IPS-NIHi7 (cell line): ENCODE measurements around the gene UCK2.

ENCODE experiments used
- DNase-seq: peaks from one replicate; pipeline ENCODE4 v3.0.0; 2012; ENCODE audit warnings: mixed read lengths; ENCODE audit errors: extremely low spot score

Gene UCK2

DNA sequence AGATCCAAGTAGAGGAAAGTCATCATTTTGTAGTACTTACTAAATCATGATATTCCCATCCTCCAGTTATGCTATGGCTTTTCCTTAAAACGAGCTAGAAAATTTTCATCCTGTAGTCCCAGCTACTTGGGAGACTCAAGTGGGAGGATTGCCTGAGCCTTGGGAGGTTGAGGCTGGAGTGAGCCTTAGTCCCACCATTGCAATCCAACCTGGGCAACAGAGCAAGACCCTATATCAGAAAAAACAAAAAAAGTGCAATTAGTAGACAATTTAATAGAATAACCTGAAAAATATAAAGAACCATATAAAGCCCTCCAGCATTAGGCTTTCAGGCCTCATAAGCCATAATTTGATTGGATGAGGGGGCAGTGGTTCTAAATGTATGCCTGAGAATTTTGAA is 6.8 kb downstream of the UCK2 start:
- no peak for DNase-seq

GRCh38 chr1:165834881-165835280 is 7.5 kb downstream of the UCK2 start:
- DNase-seq: no peak

DNA sequence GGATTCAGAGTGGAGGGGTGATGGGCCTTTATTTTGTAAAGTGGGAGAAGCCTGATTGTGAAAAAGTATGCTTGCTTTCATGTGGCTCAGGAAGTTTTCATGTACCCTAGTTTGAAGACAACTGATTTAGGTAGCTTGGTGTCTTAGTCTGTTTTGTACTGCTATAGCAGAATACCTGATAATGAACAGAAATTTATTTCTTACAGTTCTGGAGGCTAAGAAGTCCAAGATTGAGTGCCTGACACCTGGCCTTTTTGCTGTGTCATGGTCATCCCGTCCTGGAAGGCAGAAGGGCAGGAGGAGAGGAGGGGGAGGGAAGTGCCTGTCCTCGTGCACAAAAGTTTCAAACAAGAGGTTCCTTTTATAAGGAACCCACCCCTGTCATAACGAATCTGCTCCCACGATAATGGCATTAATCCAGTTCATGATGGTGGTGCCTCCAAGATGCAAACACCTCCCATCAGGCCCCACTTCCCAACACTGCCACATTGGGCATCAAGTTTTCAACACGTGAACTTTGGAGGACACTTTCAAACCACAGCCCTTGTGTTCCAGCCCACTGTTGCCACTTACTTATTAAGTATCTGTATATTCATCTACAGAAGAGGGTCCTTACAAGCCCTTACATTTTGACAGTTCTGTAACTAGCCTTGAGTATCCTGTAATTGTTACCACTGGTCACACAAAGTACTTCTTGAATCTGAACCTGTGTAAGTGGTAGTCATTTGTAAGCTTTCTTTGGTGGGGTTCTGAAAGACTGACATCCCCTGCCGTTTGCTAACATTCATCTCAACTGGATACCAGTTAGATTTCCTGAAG is 9.5 kb downstream of the UCK2 start:
- DNase-seq: no peak

DNA sequence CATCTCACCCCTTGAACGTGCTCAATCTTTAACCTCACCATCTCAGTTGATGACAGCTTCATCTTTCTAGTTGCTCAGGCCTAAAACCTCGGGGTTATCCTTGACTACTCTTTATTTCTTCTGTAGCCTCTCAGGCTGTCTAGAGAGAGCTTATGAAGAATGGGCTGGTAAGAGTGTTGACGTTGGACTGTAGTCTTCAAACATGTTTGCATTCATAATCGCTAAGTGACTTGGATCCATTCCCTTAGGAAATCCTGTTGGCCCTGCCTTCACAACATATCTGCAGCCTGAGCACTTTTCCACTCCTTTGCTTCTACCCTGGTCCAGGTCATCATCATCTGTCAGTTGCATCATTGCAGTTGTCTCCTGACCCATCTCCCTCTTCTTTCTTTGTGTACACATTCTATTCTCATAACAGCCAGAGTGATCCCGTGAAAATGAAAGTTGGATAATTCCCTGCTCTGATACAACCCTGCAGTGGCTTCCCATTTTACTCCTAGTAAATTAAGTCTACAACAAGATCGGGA is 10.5 kb downstream of the UCK2 start:
- DNase-seq: no peak

GRCh38 chr1:165840423-165840822 is 13.0 kb downstream of the UCK2 start:
- DNase-seq: no peak

- no peak for DNase-seq
Observed at GRCh38 chr1:165841582-165842017, 14.2 kb downstream of the UCK2 start.

GRCh38 chr1:165842023-165842670 is 14.7 kb downstream of the UCK2 start:
- no peak for DNase-seq

- no peak for DNase-seq
Observed at GRCh38 chr1:165842671-165843129, 15.3 kb downstream of the UCK2 start.

DNA sequence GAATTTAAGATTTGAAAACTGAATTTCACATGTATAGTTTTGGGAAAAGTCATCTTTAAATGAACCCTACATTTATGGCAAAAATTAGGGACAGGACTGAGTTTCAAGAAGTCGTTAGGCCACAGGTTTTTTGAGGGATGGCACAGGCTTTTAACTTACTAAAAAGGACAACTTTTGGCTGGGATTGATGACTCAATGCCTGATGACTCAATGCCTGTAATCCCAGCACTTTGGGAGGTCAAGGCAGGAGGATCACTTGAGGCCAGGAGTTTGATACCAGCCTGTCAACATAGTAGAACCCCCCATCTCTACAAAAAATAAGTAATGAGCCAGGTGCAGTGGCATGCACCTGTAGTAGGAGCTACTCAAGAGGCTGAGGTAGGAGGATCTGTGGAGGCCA is 15.9 kb downstream of the UCK2 start:
- no peak for DNase-seq

GRCh38 chr1:165844114-165844798 is 16.8 kb downstream of the UCK2 start:
- no peak for DNase-seq

DNA sequence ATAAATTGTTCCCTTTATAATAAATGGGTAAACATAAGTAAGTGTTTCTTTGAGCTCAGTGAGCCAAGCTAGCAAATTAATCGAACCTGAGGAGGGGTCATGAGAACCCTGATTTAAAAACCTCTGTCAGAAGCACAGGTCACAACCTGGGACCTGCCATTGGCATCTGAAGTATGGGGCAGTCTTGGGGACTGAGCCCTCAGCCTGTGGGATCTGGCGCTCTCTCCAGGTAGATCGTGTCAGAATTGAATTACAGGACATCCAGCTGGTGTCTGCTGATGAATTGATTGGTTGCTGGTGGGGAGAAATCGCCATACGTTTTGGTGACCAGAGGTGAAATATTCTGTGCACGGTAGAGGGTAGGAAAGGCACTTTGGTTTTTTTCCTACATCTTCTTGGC is 17.5 kb downstream of the UCK2 start:
- no peak for DNase-seq

DNA sequence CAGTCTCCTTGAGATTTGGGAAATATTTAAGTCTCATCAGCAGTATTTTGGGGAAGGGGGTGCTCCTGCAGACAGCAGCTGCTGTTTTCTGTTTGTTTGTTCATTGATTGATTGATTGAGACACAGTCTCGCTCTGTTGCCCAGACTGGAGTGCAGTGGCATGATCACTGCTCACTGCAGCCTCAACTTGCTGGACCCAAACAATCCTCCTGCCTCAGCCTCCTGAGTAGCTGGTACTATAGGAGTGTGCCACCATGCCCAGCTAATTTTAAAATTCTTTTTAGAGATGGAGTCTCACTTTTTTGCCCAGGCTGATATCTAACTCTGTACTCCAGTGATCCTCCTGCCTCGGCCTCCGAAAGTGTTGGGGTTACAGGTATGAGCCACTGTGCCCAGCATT is 18.2 kb downstream of the UCK2 start:
- DNase-seq: no peak

DNA sequence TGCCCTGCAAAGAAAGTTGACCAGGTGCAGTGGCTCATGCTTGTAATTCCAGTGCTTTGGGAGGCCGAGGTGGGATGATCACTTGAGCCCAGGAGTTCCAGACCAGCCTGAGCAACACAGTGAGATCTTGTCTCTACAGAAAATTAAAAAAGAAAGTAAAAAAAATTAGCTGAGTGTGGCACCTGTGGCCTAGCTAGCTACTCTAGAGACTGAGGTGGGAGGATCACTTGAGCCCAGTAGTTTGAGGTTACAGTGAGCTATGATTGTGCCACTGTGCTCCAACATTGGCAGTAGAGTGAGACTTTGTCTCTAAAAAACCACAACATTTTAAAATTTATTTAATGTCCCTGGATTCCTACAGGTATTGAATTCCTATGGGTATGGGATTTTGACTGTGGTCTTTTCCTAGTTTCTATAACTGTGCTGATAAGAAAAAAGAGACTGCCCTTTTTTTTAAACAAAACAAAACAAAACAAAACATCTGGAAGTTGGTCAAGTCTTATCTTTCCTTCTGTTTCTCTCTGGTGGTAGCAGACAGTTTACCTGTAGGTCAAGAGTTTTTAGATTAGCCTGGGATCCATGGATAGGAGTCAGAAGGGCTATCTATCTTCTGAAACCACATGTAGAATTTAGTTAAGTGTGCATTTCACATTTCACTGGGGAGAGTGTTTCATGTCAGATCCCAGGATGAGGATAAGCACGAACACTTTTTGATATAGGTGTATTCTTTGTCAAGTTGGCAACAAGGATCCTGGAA is 18.8 kb downstream of the UCK2 start:
- no peak for DNase-seq

DNA sequence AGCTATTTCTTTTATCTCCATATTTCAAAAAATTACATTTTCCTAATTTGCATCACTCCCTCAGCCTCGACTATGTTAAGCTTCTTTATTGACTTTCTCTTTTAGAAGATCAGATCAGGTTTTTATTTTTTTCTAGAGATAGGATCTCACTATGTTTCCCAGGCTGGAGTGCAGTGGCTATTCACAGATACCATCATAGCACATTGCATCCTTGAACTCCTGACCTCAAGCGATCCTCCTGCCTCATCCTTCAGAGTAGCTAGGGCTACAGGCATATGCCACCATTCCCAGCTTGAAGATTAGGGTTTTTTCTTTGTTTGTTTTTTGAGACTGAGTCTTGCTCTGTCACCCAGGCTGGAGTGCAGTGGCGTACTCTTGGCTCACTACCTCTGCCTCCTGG is 20.1 kb downstream of the UCK2 start:
- no peak for DNase-seq

- no peak for DNase-seq
Observed at GRCh38 chr1:165849353-165850133, 22.1 kb downstream of the UCK2 start.

DNA sequence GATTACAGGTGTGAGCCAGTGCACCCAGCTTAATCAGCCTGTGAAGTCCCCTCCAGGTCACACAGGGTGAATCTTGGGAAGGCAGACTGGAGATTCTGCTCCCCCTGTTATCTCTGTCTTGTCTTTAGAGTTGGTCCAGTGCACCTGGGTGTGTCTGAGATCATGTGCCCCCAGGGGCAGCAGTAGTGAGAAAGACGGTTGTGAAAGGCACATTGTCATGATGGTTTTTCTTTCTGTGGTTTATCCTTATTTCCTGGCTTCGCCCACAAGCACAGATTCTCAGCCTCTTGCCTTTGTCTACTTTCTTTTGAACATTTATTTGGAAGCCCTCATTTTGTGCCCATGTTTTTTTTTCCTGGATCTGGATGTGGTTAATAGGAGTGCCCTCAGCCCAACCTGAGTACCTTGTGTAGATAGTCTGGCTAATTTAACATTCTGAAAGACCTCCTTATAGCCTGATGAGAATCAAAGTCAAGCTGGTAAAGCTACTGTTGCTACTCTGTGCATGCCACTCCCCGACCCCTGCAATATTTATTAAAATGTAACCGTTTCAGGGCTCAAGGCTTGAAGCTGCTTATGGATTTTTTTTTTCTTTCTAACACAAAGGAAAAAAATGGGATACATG is 23.7 kb downstream of the UCK2 start:
- no peak for DNase-seq

DNA sequence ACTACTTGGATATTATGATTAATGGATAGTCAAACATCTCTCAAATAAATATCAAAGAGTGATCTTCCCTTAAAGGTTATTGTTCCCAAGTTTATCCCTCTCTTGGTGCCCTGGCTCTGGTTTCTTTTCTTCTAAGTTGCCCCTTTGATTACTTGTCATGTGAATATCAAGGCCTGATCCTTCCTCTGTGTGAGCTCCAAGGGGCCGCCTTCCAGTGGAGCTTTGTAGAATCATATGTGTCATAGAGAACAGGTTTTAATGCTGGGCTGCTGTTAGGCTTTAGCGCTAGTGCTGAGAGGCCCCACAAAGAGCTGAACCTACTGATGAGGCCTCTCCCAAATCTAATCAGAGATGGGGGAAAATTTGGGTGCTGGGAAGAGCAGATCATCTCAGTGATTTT is 25.5 kb downstream of the UCK2 start:
- no peak for DNase-seq

DNA sequence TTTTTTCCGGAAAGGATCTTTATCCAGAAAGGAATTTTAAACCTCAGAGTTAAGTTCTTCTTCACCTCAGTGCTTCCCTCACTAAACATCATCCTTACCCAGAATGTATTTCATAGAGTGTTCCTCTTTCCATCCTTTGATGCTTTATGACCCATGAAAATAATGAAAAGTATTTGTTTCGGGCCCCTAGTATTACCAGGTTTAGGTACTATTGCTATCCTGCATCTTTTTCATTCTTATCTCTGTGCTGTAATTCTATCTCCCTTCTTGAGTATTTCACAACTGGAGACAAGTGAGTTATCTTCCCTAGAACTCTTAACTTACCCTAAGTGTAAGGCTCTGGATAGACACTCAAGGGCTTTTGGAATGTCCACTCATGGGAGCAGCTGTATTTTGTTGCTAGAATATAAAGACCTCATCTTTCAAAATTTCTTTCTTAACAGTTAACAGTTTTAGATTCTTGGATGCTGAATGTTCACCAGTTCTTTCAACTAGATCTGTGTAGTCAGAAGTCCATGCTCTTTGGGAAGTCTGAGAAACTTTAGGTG is 26.2 kb downstream of the UCK2 start:
- no peak for DNase-seq

- DNase-seq: peak; percentile 34
Observed at GRCh38 chr1:165854101-165854845, 26.9 kb downstream of the UCK2 start.
